NCI-H1105 treated with DMSO at 0.1 percent for 48 hours (cell line): ENCODE data around the gene CBFA2T2.

ENCODE experiments used
- DNase-seq: peaks from one replicate; lab custom pipeline; 2025; lab: John Stamatoyannopoulos, UW

Gene CBFA2T2

DNA sequence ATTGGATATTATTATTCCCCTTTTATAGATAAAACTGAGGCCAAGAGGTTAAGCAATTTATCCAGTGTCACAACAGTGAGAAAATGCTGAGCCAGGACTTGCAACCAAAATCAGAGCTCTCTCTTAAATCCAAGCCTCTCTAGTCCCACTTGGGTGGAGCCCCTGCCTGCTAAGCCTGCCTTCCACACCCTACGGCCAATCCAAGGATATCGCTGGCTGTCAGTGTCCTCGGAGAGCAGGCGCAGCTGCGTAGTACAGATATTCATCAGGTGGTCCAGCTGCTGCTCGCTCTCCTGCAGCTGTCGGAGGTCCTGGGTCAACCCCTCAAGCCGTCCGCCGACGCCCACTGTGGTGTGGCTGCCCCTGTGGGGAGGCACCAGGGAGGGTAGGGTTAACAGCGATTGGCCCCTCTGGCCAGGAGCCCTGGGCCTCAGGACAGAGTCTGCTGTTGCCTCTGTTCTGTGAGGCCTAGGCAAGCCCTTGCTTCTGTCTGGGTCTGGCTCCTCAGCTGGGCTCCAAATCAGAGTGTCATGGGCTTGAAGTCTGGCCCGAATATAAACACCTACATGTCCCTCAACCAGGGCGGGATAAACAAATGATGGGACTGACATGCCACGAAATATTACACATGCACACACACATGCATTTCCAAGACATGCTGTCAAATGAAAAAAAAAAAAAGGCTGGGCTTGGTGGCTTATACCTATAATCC is 188.3 kb downstream of the CBFA2T2 start:
- DNase-seq = no peak

DNA sequence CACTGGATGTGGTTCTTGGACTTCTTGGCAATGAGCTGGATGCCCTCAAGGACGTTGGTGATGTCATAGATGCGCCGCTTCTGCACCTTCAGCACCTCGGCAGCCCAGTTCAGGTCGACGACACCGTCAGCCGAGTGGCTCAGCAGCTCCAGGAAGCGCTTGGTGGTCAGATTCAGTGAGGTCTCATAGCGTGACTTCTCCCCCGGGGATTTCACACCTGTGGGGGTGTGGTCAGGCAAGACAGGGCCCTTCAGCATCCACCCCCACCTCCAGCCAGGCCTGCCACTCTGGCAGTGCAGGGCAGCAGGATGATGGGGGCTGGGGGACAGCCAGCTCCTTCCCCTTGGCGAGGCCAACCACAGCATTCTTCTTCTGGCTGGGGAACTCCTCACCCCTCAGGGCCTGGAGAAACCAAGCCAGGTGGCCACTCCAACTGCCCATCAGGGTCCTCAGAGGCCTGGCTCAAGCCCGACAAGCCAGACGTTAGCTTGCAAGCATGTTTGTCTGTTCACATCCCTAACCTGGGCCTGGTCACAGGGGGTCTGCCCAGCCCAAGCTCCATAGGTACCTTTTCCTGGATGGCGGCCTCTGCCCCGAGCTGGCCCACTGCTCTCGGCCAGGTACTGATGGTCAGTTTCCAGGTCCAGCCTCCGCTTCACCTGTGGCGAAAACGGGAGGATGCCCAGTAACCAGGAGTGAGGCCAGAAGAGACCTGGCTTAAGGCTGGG is 190.0 kb downstream of the CBFA2T2 start:
- DNase-seq = no peak

DNA sequence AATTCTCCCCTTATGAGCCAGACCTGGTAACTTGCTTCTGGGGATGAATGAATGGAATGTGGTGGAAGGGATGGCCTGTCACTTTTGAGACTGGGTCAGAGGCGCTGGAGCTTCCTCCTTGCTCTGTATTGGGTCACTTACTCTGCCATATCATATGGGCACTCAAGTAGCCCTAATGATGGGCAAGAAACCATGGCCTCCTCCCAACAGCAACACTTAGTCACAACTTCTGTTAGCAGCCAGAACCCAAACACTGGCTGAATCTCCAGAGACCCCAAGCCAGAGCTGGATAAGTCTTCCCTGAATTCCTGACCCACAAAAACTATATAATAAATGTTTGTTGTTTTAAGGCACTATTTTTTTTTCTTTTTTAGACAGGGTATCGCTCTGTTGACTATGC is 190.8 kb downstream of the CBFA2T2 start:
- no peak for DNase-seq

DNA sequence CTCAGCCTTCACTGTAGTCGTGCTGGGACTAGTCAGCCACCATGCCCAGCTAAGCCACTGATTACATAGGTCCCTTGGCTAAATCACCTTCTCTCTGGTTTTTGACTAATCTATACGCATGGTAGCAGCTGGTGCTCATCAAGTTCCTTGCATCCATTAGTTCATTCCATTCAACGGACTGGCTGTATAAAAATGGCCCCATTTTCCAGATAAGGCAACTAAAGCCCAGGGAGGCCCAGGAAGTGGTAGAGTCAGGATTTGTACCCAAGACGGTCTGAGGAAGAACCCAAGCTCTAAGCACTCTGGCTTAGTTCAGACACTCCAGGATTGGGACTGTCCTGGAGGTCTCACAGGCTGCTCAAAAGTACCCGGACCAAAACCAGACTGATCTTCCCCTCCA is 191.4 kb downstream of the CBFA2T2 start:
- no peak for DNase-seq

DNA sequence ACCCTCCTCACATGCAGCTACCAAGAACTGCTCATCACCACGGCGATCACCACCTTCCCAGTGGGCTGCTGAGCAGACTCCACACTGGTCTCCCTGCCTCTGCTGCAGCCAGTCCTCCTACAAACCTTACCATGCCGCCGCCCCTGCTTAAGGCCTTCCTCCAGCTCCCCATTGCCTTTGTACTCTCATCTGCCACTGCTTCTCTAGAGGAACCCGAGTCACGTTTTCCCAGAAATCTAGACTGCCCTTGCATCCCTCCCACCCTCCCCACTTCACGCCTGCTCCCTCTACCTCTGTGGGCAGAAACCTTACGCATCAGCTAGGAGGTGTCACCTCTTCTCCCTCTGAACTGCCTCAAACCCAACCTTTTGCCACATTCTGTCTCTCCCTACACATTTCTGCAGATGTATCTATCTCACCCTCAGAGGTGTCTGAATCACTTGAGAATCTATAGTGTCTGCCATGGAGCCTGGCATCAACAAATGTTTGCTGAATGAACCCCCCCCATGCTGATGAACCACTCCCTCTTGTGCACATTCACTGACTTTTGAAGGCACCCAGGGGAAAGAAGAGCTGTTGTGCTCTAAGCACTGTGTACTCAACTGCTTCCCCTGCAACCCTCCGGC is 191.9 kb downstream of the CBFA2T2 start:
- no peak for DNase-seq

DNA sequence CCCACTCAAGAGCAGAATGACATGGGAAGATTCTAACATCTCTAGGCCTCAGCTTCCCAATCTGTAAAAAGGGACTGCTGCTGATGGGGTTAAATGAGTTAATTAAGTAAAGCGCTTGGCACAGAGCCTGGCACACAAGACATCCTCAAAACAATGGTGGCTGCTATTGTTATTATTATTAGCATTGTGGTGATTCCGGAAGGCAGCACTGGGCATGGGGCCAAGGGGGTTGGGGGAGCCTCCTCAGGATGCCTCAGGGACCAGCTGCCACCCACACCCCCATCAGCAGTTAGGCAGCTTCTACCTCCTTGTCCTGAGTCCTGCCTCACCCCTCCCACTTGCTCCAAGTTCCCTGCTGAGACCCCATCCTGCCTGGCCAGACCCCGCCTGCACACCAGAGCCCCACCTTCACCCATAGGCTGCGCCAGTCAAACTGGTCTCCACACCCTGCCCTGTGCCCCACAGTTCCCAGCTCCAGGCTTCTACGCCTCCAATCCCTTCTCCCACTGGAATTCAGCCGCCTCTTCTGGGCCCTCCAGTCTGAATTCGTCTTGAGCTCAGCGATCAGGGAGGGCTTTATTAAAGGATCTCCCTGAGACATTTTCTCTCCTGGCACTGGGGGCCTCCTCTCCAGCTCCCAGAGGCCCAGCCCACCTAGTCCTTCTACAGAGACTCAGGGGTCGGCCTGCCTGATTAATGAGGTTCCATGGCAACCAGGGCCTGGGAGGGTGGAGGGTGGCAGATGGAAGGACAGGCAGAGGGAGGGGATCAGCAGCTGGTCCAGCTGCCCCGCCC is 194.8 kb downstream of the CBFA2T2 start:
- peak; percentile 60 for DNase-seq

DNA sequence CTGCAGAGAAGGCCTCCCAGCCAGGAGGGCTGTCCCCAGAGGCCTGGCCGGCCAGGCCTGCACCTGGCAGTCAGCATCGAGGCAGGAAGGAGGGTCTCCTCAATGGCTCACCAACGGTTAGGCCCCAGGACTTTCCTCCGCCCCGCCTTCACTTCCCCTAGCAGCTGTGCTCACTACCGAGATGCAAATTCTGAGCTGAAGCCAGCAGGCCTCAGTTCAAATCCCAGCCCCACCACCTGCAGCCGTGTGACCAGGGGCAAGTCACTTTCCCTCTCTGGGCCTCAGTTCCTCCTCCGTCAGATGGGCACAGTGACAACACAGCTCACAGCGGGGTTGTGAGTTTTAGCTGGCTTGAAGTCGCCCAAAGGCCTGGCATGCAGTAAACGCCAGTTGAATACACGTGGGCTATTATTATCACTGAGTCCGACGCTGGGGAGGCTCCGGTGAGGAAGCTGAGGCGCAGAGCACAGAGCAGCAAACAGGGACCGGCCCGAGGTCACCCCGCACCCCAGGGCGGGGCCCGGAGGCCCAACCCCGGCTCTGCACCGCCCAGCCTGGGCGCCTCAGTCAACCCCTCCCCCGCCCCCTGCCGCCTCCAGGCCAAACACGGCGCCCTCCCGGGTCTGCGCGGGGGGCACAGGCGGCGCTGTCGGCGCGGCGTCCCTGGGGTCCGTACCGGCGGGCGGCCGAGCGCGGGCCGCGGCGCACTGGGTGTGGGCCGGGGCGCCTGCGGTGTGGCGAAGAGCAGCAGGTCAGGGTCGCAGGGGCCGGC is 195.6 kb downstream of the CBFA2T2 start:
- DNase-seq = peak; percentile 65

DNA sequence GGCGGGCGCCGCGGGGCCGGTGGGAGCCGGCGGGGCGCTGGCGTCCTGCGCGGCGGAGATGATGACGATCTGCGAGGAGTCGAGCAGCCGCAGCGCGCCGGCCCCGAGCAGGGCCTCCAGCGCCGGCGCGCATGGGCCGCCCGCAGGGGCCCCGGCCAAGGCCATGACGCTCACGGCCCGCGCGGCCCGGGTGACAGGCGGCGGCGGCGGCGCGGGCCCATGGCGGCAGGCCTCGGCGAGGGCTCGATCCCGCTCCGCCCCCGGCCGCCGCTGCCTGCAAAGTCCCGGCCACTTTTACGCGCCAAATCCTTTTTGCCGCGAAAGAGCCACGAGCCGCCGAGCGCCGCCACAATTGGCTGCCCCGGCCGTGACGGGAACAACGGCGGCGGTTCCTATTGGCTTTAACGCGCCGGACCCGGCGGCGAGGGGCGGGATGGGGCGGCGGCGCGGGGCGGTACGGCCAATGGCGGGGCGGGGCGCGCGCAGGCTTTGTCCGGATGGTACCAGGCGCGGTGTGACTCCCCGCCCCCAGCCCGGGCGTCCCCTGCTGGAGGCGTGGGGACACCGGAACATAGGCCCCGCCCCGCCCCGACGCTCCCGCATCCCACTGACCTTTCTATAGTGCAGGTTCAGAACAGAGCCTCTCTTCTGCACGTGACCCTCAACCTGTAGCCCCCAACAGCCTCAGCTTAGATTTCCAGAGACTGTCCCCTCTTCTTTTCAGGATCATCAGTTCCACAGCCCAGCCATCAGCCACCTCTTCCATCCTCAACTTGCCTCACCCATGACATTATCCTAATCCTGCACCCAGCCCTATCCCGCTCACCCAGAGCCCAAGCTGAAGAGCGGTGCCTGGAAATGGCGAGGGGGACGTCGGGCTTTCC is 196.4 kb downstream of the CBFA2T2 start, which contains the start of gene E2F1:
E2F1 (minus strand) TSS at position 286 of the 884 bp plus-strand sequence; CDS start at position 165, 121 bp downstream.
- peak; percentile 96 for DNase-seq

DNA sequence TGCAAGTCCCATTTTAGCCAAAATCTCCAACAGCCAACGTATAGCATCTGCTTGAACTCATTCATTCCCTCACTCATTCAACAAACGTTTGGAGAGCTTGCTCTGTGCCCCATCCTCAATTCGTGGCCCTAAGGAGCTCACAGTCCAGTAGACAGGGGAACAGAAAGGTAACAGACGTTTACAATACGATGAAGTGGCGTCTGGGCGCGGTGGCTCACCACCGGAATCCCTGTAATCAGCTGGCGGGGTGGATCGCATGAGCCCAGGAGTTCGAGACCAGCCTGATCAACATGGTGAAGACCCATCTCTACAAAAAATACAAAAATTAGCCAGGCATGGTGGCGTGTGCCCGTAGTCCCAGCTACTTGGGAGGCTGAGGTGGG is 197.1 kb downstream of the CBFA2T2 start:
- no peak for DNase-seq

DNA sequence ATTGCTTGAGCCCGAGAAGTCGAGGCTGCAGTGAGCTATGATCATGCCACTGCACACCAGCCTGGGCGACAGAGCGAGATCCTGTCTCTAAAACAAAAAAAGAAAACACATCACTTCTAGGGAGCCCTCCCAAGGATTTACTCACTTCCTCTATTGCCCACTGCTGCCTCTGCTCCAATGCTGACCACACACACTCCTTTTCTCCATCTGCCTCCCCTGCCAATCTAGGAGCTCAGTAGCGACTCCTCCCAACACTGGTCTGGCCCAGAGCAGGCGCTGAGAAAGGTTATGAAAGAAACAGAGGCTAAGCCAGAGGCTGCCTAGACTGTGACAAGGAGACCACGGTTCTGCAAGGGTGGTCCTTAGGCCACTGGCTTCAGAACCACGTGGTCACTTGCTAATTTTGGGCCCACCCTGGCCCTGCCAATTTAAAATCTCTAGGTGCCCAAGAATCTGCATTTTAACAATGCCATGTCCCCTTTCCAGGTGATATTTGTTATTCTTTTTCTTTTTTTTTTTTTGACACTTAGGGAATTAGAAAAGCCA is 197.5 kb downstream of the CBFA2T2 start:
- no peak for DNase-seq

DNA sequence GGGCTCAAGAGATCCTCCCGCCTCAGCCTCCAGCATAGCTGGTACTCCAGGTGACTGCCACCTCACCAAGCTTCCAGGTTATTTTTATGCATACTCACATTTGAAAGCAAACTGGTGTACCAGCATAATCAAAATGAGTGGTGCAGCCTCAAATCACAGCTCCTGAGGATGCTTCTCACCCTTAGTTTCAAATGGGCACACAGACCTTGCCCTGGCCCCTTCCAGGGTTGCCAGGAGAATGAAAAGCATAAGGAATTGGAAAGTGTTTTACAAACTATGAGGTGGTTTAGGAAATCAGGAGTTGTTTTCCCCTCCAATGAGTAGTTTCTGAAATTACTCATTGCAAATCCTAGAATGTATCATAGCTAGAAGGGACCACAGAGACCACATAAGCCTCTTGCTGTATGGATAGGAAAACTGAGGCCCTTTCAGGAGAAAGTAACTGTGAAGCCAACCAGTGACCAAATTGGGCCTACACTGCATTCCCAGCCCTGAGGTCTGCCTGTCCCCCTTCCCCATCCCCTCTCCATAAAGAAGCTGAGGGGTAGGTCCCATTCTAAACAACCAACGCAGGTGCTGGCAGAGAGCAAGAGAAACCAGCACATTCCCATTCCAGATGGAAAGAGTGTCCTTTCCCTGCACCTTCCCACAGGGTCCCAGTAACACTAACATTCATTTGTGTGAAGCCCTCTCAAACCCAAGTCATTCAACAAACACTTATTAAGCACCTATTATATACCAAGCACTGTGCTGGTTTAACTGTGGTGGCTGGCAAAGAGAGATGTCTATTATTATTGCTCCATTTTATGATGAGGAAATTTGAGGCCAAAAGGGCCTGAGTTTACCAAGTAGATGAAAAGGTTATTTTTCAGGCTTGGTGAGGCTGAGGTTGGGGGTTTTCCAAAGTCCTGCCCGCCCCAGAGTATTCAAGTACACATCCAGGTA is 198.4 kb downstream of the CBFA2T2 start:
- DNase-seq = no peak

DNA sequence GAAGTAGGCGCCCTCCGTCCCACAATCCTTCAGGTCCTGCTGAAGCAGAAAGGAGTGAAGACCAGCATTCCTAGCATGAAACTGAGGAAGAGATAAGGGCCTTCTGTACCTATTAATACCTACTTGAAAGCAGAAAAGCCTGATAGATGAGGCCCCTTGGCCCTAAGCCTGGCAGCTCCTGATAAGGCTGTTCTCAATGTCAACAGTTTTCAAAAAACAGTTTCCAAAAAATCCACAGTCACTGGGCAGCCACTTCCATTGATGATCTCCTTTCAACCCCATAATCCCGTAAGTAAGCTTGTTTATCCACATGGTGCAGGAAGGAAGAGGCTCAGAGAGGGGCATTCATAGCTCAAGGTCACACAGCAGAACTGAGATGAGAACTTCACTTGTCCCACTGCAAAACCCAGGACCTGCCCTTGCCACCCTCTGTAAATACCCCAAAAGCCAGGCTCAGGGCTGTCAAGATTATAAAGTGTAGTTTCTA is 199.1 kb downstream of the CBFA2T2 start:
- no peak for DNase-seq

DNA sequence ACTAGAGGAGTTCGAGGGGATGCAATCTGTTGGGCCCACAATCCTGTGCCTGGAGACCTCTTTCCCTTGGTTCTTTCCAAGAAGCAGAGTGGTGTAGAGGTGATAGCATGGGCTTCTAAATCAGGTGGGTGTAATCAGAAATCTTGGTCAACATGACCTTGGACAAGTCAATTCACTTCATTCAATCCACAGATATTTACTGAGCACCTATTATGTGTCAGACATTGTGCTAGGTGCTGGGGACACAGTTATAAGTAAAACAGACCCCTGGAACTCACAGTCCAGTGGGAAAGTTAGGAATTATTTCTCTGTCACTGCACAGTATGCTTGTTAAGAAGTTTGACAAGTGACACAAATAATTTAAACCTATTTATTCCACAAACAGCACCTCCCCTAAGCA is 199.6 kb downstream of the CBFA2T2 start:
- no peak for DNase-seq

DNA sequence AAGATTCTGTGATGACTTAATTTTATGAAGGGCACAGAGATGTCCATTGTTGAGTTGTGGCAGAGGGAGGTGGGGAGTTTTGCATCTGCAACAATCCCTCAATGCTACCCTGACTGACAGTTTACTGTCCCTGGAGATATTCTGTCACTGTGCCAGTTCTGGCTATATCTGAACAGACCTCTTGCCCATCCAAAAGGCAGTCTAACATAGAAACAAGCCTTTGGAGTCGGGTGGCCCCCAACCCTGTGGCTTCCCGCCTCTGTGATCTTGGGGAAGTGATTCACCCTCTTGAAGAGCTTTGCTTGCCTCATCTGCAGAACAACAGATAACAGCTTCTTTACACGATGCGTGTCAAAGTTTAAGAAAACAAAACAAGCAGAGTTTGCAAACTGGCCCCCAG is 200.1 kb downstream of the CBFA2T2 start:
- DNase-seq = no peak

DNA sequence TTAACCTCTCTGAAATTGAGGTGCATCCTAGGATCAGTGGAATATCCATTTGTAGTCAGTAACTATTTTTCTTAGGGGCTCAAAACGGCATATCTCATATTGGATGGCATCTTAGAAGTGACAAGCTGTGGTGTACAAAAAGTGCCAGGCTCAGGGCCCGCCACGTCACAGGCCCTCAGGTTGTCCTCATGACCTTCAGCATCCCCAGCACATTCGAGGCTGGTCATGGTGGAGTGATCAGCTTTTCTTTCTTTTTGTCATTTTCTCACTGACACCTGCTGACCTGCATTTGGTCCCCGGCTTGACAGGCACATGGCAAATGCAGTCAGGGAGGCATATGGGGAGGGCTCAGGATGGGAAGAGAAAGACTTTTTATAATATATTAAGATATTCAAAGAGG is 203.4 kb downstream of the CBFA2T2 start:
- no peak for DNase-seq

DNA sequence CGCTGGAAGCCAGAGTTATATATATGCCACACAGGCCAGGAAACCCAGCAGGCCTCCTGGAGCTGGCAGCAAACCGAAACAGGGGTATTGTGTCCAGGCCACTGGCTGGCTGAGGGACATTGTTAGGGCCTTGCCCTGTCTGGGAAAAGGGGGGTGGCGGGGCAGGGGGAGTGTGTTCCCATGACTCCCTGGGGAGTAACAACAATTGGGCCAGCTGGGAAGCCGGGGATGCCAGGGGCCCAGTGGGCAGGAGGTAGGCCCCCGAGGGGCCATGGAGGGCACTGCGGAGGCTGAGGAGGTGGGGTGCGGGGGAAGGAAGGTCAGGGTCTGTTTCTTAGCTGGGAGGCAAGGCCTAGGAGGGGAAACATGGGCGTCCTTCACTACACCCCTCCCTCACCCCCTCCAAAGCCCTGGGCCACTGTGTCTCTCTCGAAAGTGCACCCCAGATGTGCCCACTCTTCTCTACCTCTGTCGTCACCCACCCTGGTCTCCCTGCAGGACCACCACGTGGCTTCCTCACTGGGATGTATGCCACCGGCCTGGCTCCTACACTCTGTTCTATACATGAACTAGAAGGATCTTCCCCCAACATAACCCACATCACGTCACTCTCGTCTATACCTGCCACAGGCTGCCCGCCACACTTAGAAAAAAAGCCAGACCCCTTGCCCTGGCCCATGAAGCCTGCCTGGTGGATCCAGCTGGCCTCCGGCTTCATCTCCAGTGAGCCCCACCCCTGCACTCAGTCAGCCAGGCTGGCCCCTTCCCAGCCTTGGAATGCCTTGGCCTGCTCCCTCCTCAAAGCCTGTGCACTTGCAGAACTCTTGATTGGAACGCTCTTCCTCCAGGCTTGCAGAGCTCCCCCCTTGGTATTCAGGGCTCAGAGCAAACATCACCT is 204.1 kb downstream of the CBFA2T2 start:
- no peak for DNase-seq

DNA sequence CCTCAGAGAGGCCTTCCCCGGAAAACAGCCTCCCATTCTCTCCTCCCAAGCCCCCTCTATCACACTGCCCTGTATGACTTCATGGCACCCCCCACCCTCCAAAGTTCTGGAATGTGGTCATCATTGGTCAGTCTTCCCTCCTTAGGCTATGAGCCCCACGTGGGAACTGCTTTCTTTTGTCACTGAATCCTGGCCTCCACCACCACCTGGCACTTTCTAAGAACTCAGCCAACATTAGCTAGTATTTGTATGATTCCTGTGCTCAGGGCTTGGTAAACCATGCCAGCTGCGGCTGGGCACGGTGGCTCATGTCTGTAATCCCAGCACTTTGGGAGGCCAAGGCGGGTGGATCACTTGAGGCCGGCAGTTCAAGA is 204.7 kb downstream of the CBFA2T2 start:
- no peak for DNase-seq

DNA sequence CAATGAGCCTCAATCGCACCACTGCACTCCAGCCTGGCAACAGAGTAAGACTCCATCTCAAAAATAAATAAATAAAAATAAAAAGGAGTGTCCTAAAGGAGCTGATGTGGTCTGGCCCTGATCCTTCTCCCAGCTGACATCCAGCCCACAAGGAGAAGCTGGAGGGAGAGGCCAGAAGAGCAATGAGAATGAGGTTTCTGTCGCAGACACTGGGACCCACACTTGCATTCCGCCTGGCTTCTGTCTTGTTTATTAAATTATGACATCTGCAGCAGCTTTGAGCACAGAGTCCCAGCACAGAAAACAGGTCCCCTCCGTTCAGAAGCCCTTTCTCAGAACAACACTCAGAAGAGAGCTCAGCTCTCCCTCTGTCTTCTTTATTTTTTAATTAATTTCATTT is 206.6 kb downstream of the CBFA2T2 start:
- DNase-seq = no peak
